H9 (cell line): ENCODE measurements around the gene VGLL1. TPM values are rescaled to one million over a fixed set of nuclear protein-coding genes. Genes with fewer than 3 reads are reported as not detected.

Experiments used
- DNase-seq: peaks from one replicate; pipeline ENCODE4 v3.0.0-alpha.2; 2017
- H2AFZ ChIP-seq: one replicate; pipeline ENCODE4 v1.6.1; 2013; ENCODE audit warnings: mild to moderate bottlenecking, low read length, control low read depth, moderate library complexity
- H2AK5ac ChIP-seq: 2 replicates; pipeline ENCODE4 v1.6.1; 2013; ENCODE audit warnings: low read length, control low read depth, mixed read lengths; ENCODE audit not compliant: insufficient read length
- H2BK120ac ChIP-seq: one replicate; pipeline ENCODE4 v1.6.1; 2013; ENCODE audit warnings: low read depth, mild to moderate bottlenecking, low read length, control low read depth, inconsistent platforms; ENCODE audit not compliant: poor library complexity, severe bottlenecking
- H2BK12ac ChIP-seq: 2 replicates; pipeline ENCODE4 v1.6.1; 2013; ENCODE audit warnings: low read length, control low read depth, mixed read lengths, low read depth; ENCODE audit not compliant: insufficient read length
- H2BK15ac ChIP-seq: 2 replicates; pipeline ENCODE4 v1.6.1; 2013; ENCODE audit warnings: low read depth, low read length, control low read depth
- H2BK20ac ChIP-seq: one replicate; pipeline ENCODE4 v1.6.1; 2013; ENCODE audit warnings: low read depth, mild to moderate bottlenecking, low read length, control low read depth, inconsistent platforms; ENCODE audit not compliant: poor library complexity, severe bottlenecking
- H2BK5ac ChIP-seq: 2 replicates; pipeline ENCODE4 v1.6.1; 2013; ENCODE audit warnings: low read length, control low read depth, mixed read lengths; ENCODE audit not compliant: insufficient read length
- H3K14ac ChIP-seq: 2 replicates; pipeline ENCODE4 v1.6.1; 2013; ENCODE audit warnings: low read length, control low read depth; ENCODE audit not compliant: insufficient read depth
- H3K18ac ChIP-seq: 2 replicates; pipeline ENCODE4 v1.6.1; 2013; ENCODE audit warnings: low read depth, mild to moderate bottlenecking, mixed read lengths, low read length, control low read depth; ENCODE audit not compliant: insufficient read length
- H3K23ac ChIP-seq: 2 replicates; pipeline ENCODE4 v1.6.1; 2013; ENCODE audit warnings: low read length, control low read depth, mixed read lengths, low read depth; ENCODE audit not compliant: insufficient read length
- H3K23me2 ChIP-seq: 2 replicates; pipeline ENCODE4 v1.6.1; 2013; ENCODE audit warnings: low read depth, mild to moderate bottlenecking, mixed read lengths, low read length, control low read depth; ENCODE audit not compliant: insufficient read length, poor library complexity, severe bottlenecking
- H3K27ac ChIP-seq: 2 replicates; pipeline ENCODE4 v1.5.1; 2013; ENCODE audit warnings: low read length, control low read depth, mixed read lengths, low read depth; ENCODE audit not compliant: insufficient read length
- H3K27me3 ChIP-seq: 2 replicates; pipeline ENCODE4 v1.6.1; 2013; ENCODE audit warnings: low read length, control low read depth, inconsistent platforms; ENCODE audit not compliant: insufficient read depth
- H3K4ac ChIP-seq: 2 replicates; pipeline ENCODE4 v1.6.1; 2013; ENCODE audit warnings: low read depth, mild to moderate bottlenecking, control low read depth, inconsistent platforms, low read length, moderate library complexity
- H3K4me1 ChIP-seq: 2 replicates; pipeline ENCODE4 v1.6.1; 2013; ENCODE audit warnings: low read length, control low read depth, inconsistent platforms; ENCODE audit not compliant: insufficient read depth
- H3K4me2 ChIP-seq: 2 replicates; pipeline ENCODE4 v1.6.1; 2013; ENCODE audit warnings: low read length, control low read depth, mixed read lengths; ENCODE audit not compliant: insufficient read length, insufficient read depth
- H3K56ac ChIP-seq: 2 replicates; pipeline ENCODE4 v1.6.1; 2013; ENCODE audit warnings: low read depth, mild to moderate bottlenecking, mixed read lengths, low read length, control low read depth; ENCODE audit not compliant: insufficient read length
- H3K79me1 ChIP-seq: 2 replicates; pipeline ENCODE4 v1.6.1; 2013; ENCODE audit warnings: low read depth, mild to moderate bottlenecking, moderate library complexity, low read length, control low read depth, inconsistent platforms; ENCODE audit not compliant: insufficient read depth, poor library complexity, severe bottlenecking
- H3K79me2 ChIP-seq: 2 replicates; pipeline ENCODE4 v1.6.1; 2013; ENCODE audit warnings: low read length, control low read depth, inconsistent platforms; ENCODE audit not compliant: insufficient read depth
- H3K9ac ChIP-seq: 2 replicates; pipeline ENCODE4 v1.6.1; 2013; ENCODE audit warnings: low read length, control low read depth, mixed read lengths; ENCODE audit not compliant: insufficient read length; ENCODE audit errors: extremely low read depth
- H3K9me3 ChIP-seq: one replicate; pipeline ENCODE4 v1.6.1; 2013; ENCODE audit warnings: low read depth, low read length, inconsistent platforms; ENCODE audit not compliant: control insufficient read depth
- H3T11ph ChIP-seq: one replicate; pipeline ENCODE4 v1.6.1; 2013; ENCODE audit warnings: mild to moderate bottlenecking, low read length, control low read depth, inconsistent platforms
- H4K20me1 ChIP-seq: one replicate; pipeline ENCODE4 v1.6.1; 2013; ENCODE audit not compliant: control insufficient read depth, insufficient read length, insufficient read depth
- H4K5ac ChIP-seq: 2 replicates; pipeline ENCODE4 v1.6.1; 2013; ENCODE audit warnings: low read depth, mild to moderate bottlenecking, mixed read lengths, low read length, control low read depth; ENCODE audit not compliant: insufficient read length
- H4K8ac ChIP-seq: replicated peaks from 2 replicates; pipeline ENCODE4 v1.6.1; 2013; ENCODE audit warnings: low read length, control low read depth, mixed read lengths, low read depth; ENCODE audit not compliant: insufficient read length
- H4K91ac ChIP-seq: 2 replicates; pipeline ENCODE4 v1.6.1; 2013; ENCODE audit warnings: low read depth, mild to moderate bottlenecking, moderate library complexity, mixed read lengths, low read length, control low read depth; ENCODE audit not compliant: insufficient read length
- H3K27ac Mint-ChIP-seq, 3 experiments: 2 replicates in 2 of 3; 3 replicates in 1 of 3; pipeline ENCODE4 v1.8.0; 2020 to 2021; ENCODE audit warnings: mixed read lengths in 3 of 3, mild to moderate bottlenecking in 1 of 3, moderate library complexity in 1 of 3
- H3K27me3 Mint-ChIP-seq: 2 replicates; pipeline ENCODE4 v1.8.0; 2021; ENCODE audit warnings: low read depth, mild to moderate bottlenecking, moderate library complexity, mixed read lengths
- H3K36me3 Mint-ChIP-seq, 3 experiments: 2 replicates in 2 of 3; 3 replicates in 1 of 3; pipeline ENCODE4 v1.8.0; 2020 to 2021; ENCODE audit warnings: low read depth in 3 of 3, mixed read lengths in 3 of 3; ENCODE audit not compliant: insufficient read depth in 1 of 3
- H3K4me1 Mint-ChIP-seq, 2 experiments: 2 replicates each; pipeline ENCODE4 v1.8.0; 2020; ENCODE audit warnings: mixed read lengths in 2 of 2
- H3K4me3 Mint-ChIP-seq, 2 experiments: 2 replicates in 1 of 2; 3 replicates in 1 of 2; pipeline ENCODE4 v1.8.0; 2020 to 2021; ENCODE audit warnings: mild to moderate bottlenecking in 2 of 2, mixed read lengths in 2 of 2, moderate library complexity in 1 of 2
- H3K9me3 Mint-ChIP-seq, 2 experiments: 2 replicates in 1 of 2; 3 replicates in 1 of 2; pipeline ENCODE4 v1.8.0; 2020; ENCODE audit warnings: mild to moderate bottlenecking in 2 of 2, mixed read lengths in 2 of 2, moderate library complexity in 1 of 2
- CTCF ChIP-seq: fragments of 200-600 bp; sonication (generic); conservative IDR thresholded peaks from 3 replicates; pipeline ENCODE4 v1.8.0; 2021; ENCODE audit warnings: antibody characterized with exemption, mild to moderate bottlenecking
- WGBS: extraction: QIAGEN DNeasy Blood & Tissue Kit; methylation state at CpG from one replicate; pipeline ENCODE4 v1.1.7; 2013; ENCODE audit warnings: missing lambda C conversion rate, low lambda C conversion rate, mixed read lengths; ENCODE audit not compliant: insufficient read length; ENCODE audit errors: extremely low coverage; 5-methylcytosine and 5-hydroxymethylcytosine counted together
- total RNA-seq: library from RNA; stranded (reverse); gene quantifications from 2 replicates; pipeline ENCODE4 v1.2.1, GENCODE V29; 2021

VGLL1 gene
- total RNA-seq, 1 experiment from 2014 or later: not detected

GRCh38 chrX:136584545-136584944 lies 52.5 kb downstream of the VGLL1 start:
- DNase-seq: no peak
- no peaks in the 10 kb centered on the region for H3K27me3 ChIP-seq
- no peak overlapping the region for H2AFZ ChIP-seq
- H3K14ac ChIP-seq: no peak overlapping the region
- H3K56ac ChIP-seq: no peak overlapping the region
- no peak overlapping the region for H3K4ac ChIP-seq
- peaks cover 0 to 5% of the 10 kb centered on the region in 2 experiments; a peak in 2 of 4 replicates for H3K4me1 Mint-ChIP-seq
- no peak for TF ChIP-seq CTCF
- no peak overlapping the region for H4K8ac ChIP-seq
- H3K9me3 Mint-ChIP-seq: peaks cover 48 to 61% of the 10 kb centered on the region in 2 experiments
- H3K4me1 ChIP-seq: no peaks in the 10 kb centered on the region
- H3K23me2 ChIP-seq: no peaks in the 10 kb centered on the region
- H2BK15ac ChIP-seq: no peak overlapping the region
- no peak overlapping the region for H3T11ph ChIP-seq
- no peak overlapping the region for H2BK12ac ChIP-seq
- H3K36me3 Mint-ChIP-seq: peaks cover 0 to 3% (median 0%) of the 10 kb centered on the region in 3 experiments; a peak in 1 of 7 replicates
- H3K27me3 Mint-ChIP-seq: no peaks in the 10 kb centered on the region
- no peak overlapping the region for H3K18ac ChIP-seq
- no CpG with 5 or more reads among the region's 4 CpGs for WGBS
- peaks cover 42% of the 10 kb centered on the region for H3K9me3 ChIP-seq
- H3K79me1 ChIP-seq: no peaks in the 10 kb centered on the region
- H3K9ac ChIP-seq: no peak overlapping the region
- H3K4me2 ChIP-seq: no peak overlapping the region
- H2BK20ac ChIP-seq: no peak overlapping the region
- no peak overlapping the region; a peak in 1 of 5 replicates for H3K4me3 Mint-ChIP-seq
- no peaks in the 10 kb centered on the region for H4K20me1 ChIP-seq
- H3K23ac ChIP-seq: no peak overlapping the region
- no peak overlapping the region for H4K91ac ChIP-seq
- no peak overlapping the region for H4K5ac ChIP-seq
- H3K27ac Mint-ChIP-seq: no peak overlapping the region
- H2BK5ac ChIP-seq: no peak overlapping the region
- no peak overlapping the region for H2BK120ac ChIP-seq
- no peak overlapping the region for H3K27ac ChIP-seq
- no peak overlapping the region for H2AK5ac ChIP-seq
- H3K79me2 ChIP-seq: no peaks in the 10 kb centered on the region
